B cell (primary cell): ENCODE results near the gene FAF1.

Experiments
- EZH2 ChIP-seq: IDR thresholded peaks from 2 replicates; pipeline ENCODE4 v1.6.1; 2012; ENCODE audit warnings: borderline replicate concordance, low read depth, mild to moderate bottlenecking, moderate library complexity, low read length; ENCODE audit not compliant: insufficient read depth, poor library complexity, severe bottlenecking
- TF ChIP-seq, protein P1 (sequence below): fragments of 200-600 bp; IDR thresholded peaks from one replicate; pipeline ENCODE4 v1.8.0; 2022; ENCODE audit warnings: antibody characterized with exemption, mild to moderate bottlenecking

DNA sequence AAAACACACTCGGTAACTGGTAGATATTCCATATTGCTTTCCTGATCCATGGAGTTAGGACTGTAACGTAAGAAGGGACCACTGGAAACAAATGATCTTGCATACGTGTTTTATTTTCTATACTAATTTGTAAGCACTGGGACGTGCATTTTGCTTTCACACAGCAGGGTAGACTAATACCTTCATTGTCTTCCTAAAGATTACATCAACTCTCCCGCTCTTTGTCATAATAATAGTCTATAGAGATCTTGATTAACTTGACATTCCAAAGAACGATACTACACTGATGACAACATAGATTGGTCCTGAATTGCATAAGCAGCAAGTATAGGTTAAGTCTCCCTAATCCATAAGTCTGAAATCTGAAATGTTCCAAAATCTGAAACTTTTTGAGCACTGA is 166.5 kb downstream of the FAF1 start:
- TF ChIP-seq, protein P1, sequence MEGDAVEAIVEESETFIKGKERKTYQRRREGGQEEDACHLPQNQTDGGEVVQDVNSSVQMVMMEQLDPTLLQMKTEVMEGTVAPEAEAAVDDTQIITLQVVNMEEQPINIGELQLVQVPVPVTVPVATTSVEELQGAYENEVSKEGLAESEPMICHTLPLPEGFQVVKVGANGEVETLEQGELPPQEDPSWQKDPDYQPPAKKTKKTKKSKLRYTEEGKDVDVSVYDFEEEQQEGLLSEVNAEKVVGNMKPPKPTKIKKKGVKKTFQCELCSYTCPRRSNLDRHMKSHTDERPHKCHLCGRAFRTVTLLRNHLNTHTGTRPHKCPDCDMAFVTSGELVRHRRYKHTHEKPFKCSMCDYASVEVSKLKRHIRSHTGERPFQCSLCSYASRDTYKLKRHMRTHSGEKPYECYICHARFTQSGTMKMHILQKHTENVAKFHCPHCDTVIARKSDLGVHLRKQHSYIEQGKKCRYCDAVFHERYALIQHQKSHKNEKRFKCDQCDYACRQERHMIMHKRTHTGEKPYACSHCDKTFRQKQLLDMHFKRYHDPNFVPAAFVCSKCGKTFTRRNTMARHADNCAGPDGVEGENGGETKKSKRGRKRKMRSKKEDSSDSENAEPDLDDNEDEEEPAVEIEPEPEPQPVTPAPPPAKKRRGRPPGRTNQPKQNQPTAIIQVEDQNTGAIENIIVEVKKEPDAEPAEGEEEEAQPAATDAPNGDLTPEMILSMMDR, result no peak
- no peak for TF ChIP-seq EZH2
